Ascending aorta (tissue), 2 donors: ENCODE measurements around the gene NOD1. TPM values are rescaled to one million over a fixed set of nuclear protein-coding genes. Genes with fewer than 3 reads are reported as not detected.

Experiments used
- DNase-seq, 2 donors: peaks; one replicate each; pipeline ENCODE4 v3.0.0-alpha.2; 2019; ENCODE audit warnings: low spot score in 2 of 2
- H3K27ac ChIP-seq, 2 donors: fragments of 200-600 bp; sonication (generic); one replicate each; pipeline ENCODE4 v1.5.1; 2016 to 2017; ENCODE audit warnings: mild to moderate bottlenecking in 1 of 2
- H3K27me3 ChIP-seq: fragments of 200-600 bp; sonication (generic); one replicate; pipeline ENCODE4 v1.5.1; 2017
- H3K36me3 ChIP-seq, 2 donors: fragments of 200-600 bp; sonication (generic); one replicate each; pipeline ENCODE4 v1.5.1; 2016
- H3K4me1 ChIP-seq, 2 donors: fragments of 200-600 bp; sonication (generic); one replicate each; pipeline ENCODE4 v1.5.1; 2016 to 2017; ENCODE audit warnings: mild to moderate bottlenecking in 1 of 2
- H3K4me3 ChIP-seq, 2 donors: fragments of 200-600 bp; sonication (generic); one replicate each; pipeline ENCODE4 v1.5.1; 2016 to 2017; ENCODE audit warnings: mild to moderate bottlenecking in 1 of 2
- H3K9me3 ChIP-seq, 2 donors: fragments of 200-600 bp; sonication (generic); one replicate each; pipeline ENCODE4 v1.5.1; 2016
- CTCF ChIP-seq, 3 experiments: fragments of 200-600 bp in 2 of 3; fragments of 450-650 bp in 1 of 3; sonication (generic) in 2 of 3; IDR thresholded peaks; one replicate each; pipeline ENCODE4 v1.5.1; 2016 to 2019; ENCODE audit warnings: antibody characterized with exemption in 3 of 3, mild to moderate bottlenecking in 1 of 3, moderate library complexity in 1 of 3
- intact Hi-C: fragments of 100-400 bp; cut with DNase I; formaldehyde crosslinking; loops from one replicate; pipeline ENCODE4 v1.15.1; 2023
- total RNA-seq: library from RNA; depleted of rRNA; stranded (reverse); fragments of >200 nt; gene quantifications from one replicate; pipeline ENCODE4 v1.1.0, GENCODE V29; 2016

Gene NOD1
- total RNA-seq, 1 donor from 2014 or later = 20.0 TPM

GRCh38 chr7:30430276-30430675, 48.3 kb downstream of the NOD1 start:
- DNase-seq = no peak
- Histone ChIP-seq H3K4me3 (no peak overlapping the region), H3K27ac (peak overlapping the region; percentile 4 to 27), H3K9me3 (no peaks in the 10 kb centered on the region), H3K27me3 (no peaks in the 10 kb centered on the region), H3K4me1 (peaks cover 6 to 13% of the 10 kb centered on the region in 2 donors), H3K36me3 (peaks cover 9 to 52% of the 10 kb centered on the region in 2 donors)
- no peak for TF ChIP-seq CTCF (IDR thresholded peaks at IDR 0.05)
- intact Hi-C loops = loop anchor here (10.0 kb wide), 1 partner anchor 75 kb away; the partner anchor contains the start of gene GGCT

- no peak overlapping the region for H3K4me3 ChIP-seq
- H3K27ac ChIP-seq = no peak overlapping the region
- intact Hi-C loops = no loop called here
- H3K9me3 ChIP-seq = no peaks in the 10 kb centered on the region
- TF ChIP-seq CTCF (IDR thresholded peaks at IDR 0.05) = no peak
- H3K4me1 ChIP-seq = peaks cover 6 to 13% of the 10 kb centered on the region in 2 donors
- DNase-seq = no peak
- no peaks in the 10 kb centered on the region for H3K27me3 ChIP-seq
- H3K36me3 ChIP-seq = peaks cover 3 to 57% of the 10 kb centered on the region in 2 donors
Measured at GRCh38 chr7:30429156-30429530, 49.4 kb downstream of the NOD1 start.

- no peak for DNase-seq
- Histone ChIP-seq H3K4me3 (no peak overlapping the region), H3K27me3 (no peaks in the 10 kb centered on the region), H3K9me3 (no peaks in the 10 kb centered on the region), H3K27ac (no peak overlapping the region), H3K4me1 (peaks cover 6 to 12% of the 10 kb centered on the region in 2 donors), H3K36me3 (peaks cover 3 to 59% of the 10 kb centered on the region in 2 donors)
- intact Hi-C loops = no loop called here
- TF ChIP-seq CTCF (IDR thresholded peaks at IDR 0.05) = no peak
Measured at GRCh38 chr7:30428246-30429155, 50.1 kb downstream of the NOD1 start.

GRCh38 chr7:30427296-30428070, 51.1 kb downstream of the NOD1 start:
- no peak for DNase-seq
- intact Hi-C loops = no loop called here
- no peak for TF ChIP-seq CTCF (IDR thresholded peaks at IDR 0.05)
- H3K27me3 ChIP-seq = no peaks in the 10 kb centered on the region
- peaks cover 3 to 59% of the 10 kb centered on the region in 2 donors for H3K36me3 ChIP-seq
- H3K4me3 ChIP-seq = no peak overlapping the region
- H3K9me3 ChIP-seq = no peaks in the 10 kb centered on the region
- no peak overlapping the region for H3K27ac ChIP-seq
- H3K4me1 ChIP-seq = peaks cover 3 to 5% of the 10 kb centered on the region in 2 donors

GRCh38 chr7:30424506-30424905, 54.1 kb downstream of the NOD1 start:
- peaks cover 0 to 48% of the 10 kb centered on the region in 2 donors for H3K36me3 ChIP-seq
- H3K4me3 ChIP-seq = no peak overlapping the region
- DNase-seq = no peak
- H3K9me3 ChIP-seq = no peaks in the 10 kb centered on the region
- no peak for TF ChIP-seq CTCF (IDR thresholded peaks at IDR 0.05)
- H3K27ac ChIP-seq = no peak overlapping the region
- no peaks in the 10 kb centered on the region for H3K27me3 ChIP-seq
- intact Hi-C loops = no loop called here
- no peaks in the 10 kb centered on the region for H3K4me1 ChIP-seq
